OCI-LY7 (cell line): ENCODE results near the gene CD47. TPM values are rescaled to one million over a fixed set of nuclear protein-coding genes. Genes with fewer than 3 reads are reported as not detected.

Experiments used
- BruUV-seq: library from RNA; stranded (reverse); fragments of 400-500 nt; replicated peaks from 2 replicates; lab custom pipeline; 2021; lab: Mats Ljungman, UMichigan
- CTCF ChIA-PET: fragments of 300-600 bp; sonication (Branson Sonifier 250); formaldehyde crosslinking; loops from one replicate; lab custom pipeline; 2022; ENCODE audit warnings: antibody characterized with exemption; ENCODE audit not compliant: unreplicated experiment; lab: Charles Lee
- POLR2A ChIA-PET: fragments of 300-600 bp; sonication (Branson Sonifier 250); formaldehyde crosslinking; loops from one replicate; lab custom pipeline; 2022; ENCODE audit warnings: antibody characterized with exemption; lab: Charles Lee
- DNase-seq: peaks from one replicate; pipeline ENCODE4 v3.0.0-alpha.2; 2015; ENCODE audit warnings: low spot score
- H2AFZ ChIP-seq: fragments of 200-600 bp; sonication (generic), shearing (Covaris generic); 2 replicates; pipeline ENCODE4 v1.6.1; 2014; ENCODE audit warnings: mild to moderate bottlenecking, antibody characterized with exemption, low read length, moderate library complexity
- H3K27ac ChIP-seq: fragments of 200-600 bp; sonication (generic); 2 replicates; pipeline ENCODE4 v1.5.1; 2014; ENCODE audit warnings: mixed run types, low read depth, mild to moderate bottlenecking, moderate library complexity, low read length, inconsistent platforms; ENCODE audit not compliant: poor library complexity, severe bottlenecking
- H3K36me3 ChIP-seq: fragments of 200-600 bp; sonication (generic); 2 replicates; pipeline ENCODE4 v1.6.1; 2014; ENCODE audit warnings: mild to moderate bottlenecking, antibody characterized with exemption, low read length, moderate library complexity, mixed read lengths; ENCODE audit not compliant: insufficient read depth
- H3K4me1 ChIP-seq: fragments of 200-600 bp; sonication (generic); 2 replicates; pipeline ENCODE4 v1.5.1; 2014; ENCODE audit warnings: mild to moderate bottlenecking, low read length; ENCODE audit not compliant: insufficient read depth, poor library complexity, severe bottlenecking
- H3K4me2 ChIP-seq: fragments of 200-600 bp; sonication (generic); 2 replicates; pipeline ENCODE4 v1.6.1; 2014; ENCODE audit warnings: mild to moderate bottlenecking, low read length
- H3K4me3 ChIP-seq: fragments of 200-600 bp; sonication (generic); 2 replicates; pipeline ENCODE4 v1.5.1; 2014; ENCODE audit warnings: mild to moderate bottlenecking, low read depth, low read length; ENCODE audit not compliant: poor library complexity, severe bottlenecking
- H3K79me2 ChIP-seq: fragments of 200-600 bp; sonication (generic); 2 replicates; pipeline ENCODE4 v1.6.1; 2016; ENCODE audit warnings: low read depth, mild to moderate bottlenecking, low read length, moderate library complexity, mixed read lengths; ENCODE audit not compliant: insufficient read depth
- H3K9me2 ChIP-seq: fragments of 200-600 bp; sonication (generic); 2 replicates; pipeline ENCODE4 v1.6.1; 2016; ENCODE audit warnings: mild to moderate bottlenecking, low read length, mixed read lengths; ENCODE audit not compliant: insufficient read depth
- H3K9me3 ChIP-seq: fragments of 200-600 bp; sonication (generic); 2 replicates; pipeline ENCODE4 v1.6.1; 2014; ENCODE audit warnings: mild to moderate bottlenecking, mixed run types, low read length, mixed read lengths
- H4K20me1 ChIP-seq: fragments of 200-600 bp; sonication (generic); 2 replicates; pipeline ENCODE4 v1.6.1; 2014; ENCODE audit warnings: mild to moderate bottlenecking, antibody characterized with exemption, low read length, moderate library complexity, mixed read lengths; ENCODE audit not compliant: insufficient read depth
- CTCF ChIP-seq: fragments of 200-600 bp; sonication (generic); conservative IDR thresholded peaks from 2 replicates; pipeline ENCODE4 v1.5.1; 2014; ENCODE audit warnings: mild to moderate bottlenecking, antibody characterized with exemption, low read length, moderate library complexity, mixed read lengths
- EZH2phosphoT487 ChIP-seq: fragments of 200-600 bp; sonication (generic); IDR thresholded peaks from 2 replicates; pipeline ENCODE4 v1.6.1; 2018; ENCODE audit warnings: low read depth, borderline replicate concordance, mild to moderate bottlenecking, mixed run types, antibody characterized with exemption, low read length, moderate library complexity, mixed read lengths
- intact Hi-C: fragments of 100-400 bp; cut with micrococcal nuclease; formaldehyde crosslinking; loops from one replicate; pipeline ENCODE4 v1.10.0; 2022; ENCODE audit not compliant: unreplicated experiment
- total RNA-seq, 2 experiments: library from RNA; depleted of rRNA in 1 of 2; stranded (reverse); fragments of >200 nt in 1 of 2; shearing (Covaris generic) in 1 of 2; gene quantifications; 2 replicates each; pipeline ENCODE4 v1.2.3, GENCODE V29; 2014 to 2022

CD47 gene
- total RNA-seq, 2 experiments from 2014 or later, result 43.9 to 50.0 TPM

GRCh38 chr3:108022256-108023150, 68.3 kb downstream of the CD47 start:
- H3K36me3 ChIP-seq, result no peaks in the 10 kb centered on the region
- no peak overlapping the region for H3K4me3 ChIP-seq
- CTCF ChIA-PET, result no interaction called here
- H4K20me1 ChIP-seq, result no peaks in the 10 kb centered on the region
- no TSS peak for BruUV-seq
- no peak for DNase-seq
- no peak overlapping the region for H2AFZ ChIP-seq
- intact Hi-C loops, result no loop called here
- H3K9me3 ChIP-seq, result no peaks in the 10 kb centered on the region
- no peaks in the 10 kb centered on the region for H3K4me1 ChIP-seq
- POLR2A ChIA-PET, result no interaction called here
- no peak overlapping the region for H3K4me2 ChIP-seq
- no peaks in the 10 kb centered on the region for H3K79me2 ChIP-seq
- H3K27ac ChIP-seq, result no peak overlapping the region
- no peak for TF ChIP-seq CTCF
- no peak for TF ChIP-seq EZH2phosphoT487
- H3K9me2 ChIP-seq, result no peaks in the 10 kb centered on the region

GRCh38 chr3:108021533-108021932, 69.3 kb downstream of the CD47 start:
- H3K4me2 ChIP-seq, result no peak overlapping the region
- CTCF ChIA-PET, result no interaction called here
- H2AFZ ChIP-seq, result no peak overlapping the region
- no peaks in the 10 kb centered on the region for H3K79me2 ChIP-seq
- intact Hi-C loops, result no loop called here
- H3K4me3 ChIP-seq, result no peak overlapping the region
- H3K9me3 ChIP-seq, result no peaks in the 10 kb centered on the region
- no peaks in the 10 kb centered on the region for H3K4me1 ChIP-seq
- TF ChIP-seq EZH2phosphoT487 (no peak), CTCF (no peak)
- DNase-seq, result no peak
- H3K27ac ChIP-seq, result no peak overlapping the region
- POLR2A ChIA-PET, result no interaction called here
- H3K36me3 ChIP-seq, result no peaks in the 10 kb centered on the region
- no peaks in the 10 kb centered on the region for H4K20me1 ChIP-seq
- no peaks in the 10 kb centered on the region for H3K9me2 ChIP-seq
- BruUV-seq, result no TSS peak

GRCh38 chr3:108021131-108021530, 69.7 kb downstream of the CD47 start:
- no TSS peak for BruUV-seq
- Histone ChIP-seq H3K4me3 (no peak overlapping the region), H3K27ac (no peak overlapping the region), H2AFZ (no peak overlapping the region), H3K79me2 (no peaks in the 10 kb centered on the region), H3K9me2 (no peaks in the 10 kb centered on the region), H3K4me2 (no peak overlapping the region), H4K20me1 (no peaks in the 10 kb centered on the region), H3K36me3 (no peaks in the 10 kb centered on the region), H3K4me1 (no peaks in the 10 kb centered on the region), H3K9me3 (no peaks in the 10 kb centered on the region)
- intact Hi-C loops, result no loop called here
- ChIA-PET CTCF (no interaction called here), POLR2A (no interaction called here)
- TF ChIP-seq CTCF, result no peak
- no peak for TF ChIP-seq EZH2phosphoT487
- no peak for DNase-seq
